ENCODE measurements around the gene PPP1R7.

The PPP1R7 gene

DNA sequence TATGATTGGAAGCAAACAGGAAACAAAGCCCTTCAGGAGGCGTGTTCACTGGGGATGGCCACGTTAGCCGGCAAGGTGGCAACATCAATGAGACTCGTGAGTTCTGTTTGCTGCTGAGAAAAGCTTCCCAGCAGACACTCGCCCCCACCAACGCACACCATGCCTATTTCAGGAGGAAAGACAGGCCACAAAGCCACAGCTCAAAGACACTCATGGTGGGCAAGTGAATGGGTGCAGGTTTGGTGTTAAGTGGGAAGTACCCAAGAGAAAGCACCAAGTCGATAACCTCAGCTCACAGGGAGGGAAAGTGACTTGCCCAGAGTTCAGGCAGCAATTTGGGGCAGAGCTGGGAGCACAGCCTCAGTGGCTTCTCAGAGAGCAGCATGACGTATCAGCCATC lies 37.7 kb upstream of the PPP1R7 start:
- DNase-seq, result peak; percentile 58
- no peaks in the 10 kb centered on the region for H3K9me3 Mint-ChIP-seq
- H3K4me3 Mint-ChIP-seq, result peak overlapping the region; percentile 80
- H3K36me3 Mint-ChIP-seq (ENCODE audit: low read depth), result peaks cover 90% of the 10 kb centered on the region
- H3K27me3 Mint-ChIP-seq, result no peaks in the 10 kb centered on the region
- peaks cover 58% of the 10 kb centered on the region for H3K4me1 Mint-ChIP-seq (ENCODE audit: low read depth)
- H3K27ac Mint-ChIP-seq, result peak overlapping the region; percentile 93

GRCh38 chr2:241114836-241115235 lies 35.4 kb upstream of the PPP1R7 start:
- Mint-ChIP-seq H3K27me3 (no peaks in the 10 kb centered on the region), H3K36me3 (ENCODE audit: low read depth) (peaks cover 90% of the 10 kb centered on the region), H3K4me3 (no peak overlapping the region), H3K4me1 (ENCODE audit: low read depth) (peaks cover 41% of the 10 kb centered on the region), H3K27ac (no peak overlapping the region), H3K9me3 (no peaks in the 10 kb centered on the region)
- DNase-seq, result no peak

DNA sequence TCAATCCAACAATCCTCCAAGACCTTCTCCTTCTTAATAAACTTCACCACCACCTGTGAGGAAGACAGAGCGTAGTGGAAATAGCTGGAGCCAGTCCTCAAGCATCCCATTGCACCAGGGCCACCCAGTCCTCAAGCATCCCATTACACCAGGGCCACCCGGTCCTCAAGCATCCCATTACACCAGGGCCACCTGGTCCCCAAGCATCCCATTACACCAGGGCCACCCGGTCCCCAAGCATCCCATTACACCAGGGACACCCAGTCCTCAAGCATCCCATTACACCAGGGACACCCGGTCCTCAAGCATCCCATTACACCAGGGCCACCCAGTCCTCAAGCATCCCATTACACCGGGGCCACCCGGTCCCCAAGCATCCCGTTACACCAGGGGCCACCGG lies 34.9 kb upstream of the PPP1R7 start:
- peaks cover 37% of the 10 kb centered on the region for H3K4me1 Mint-ChIP-seq (ENCODE audit: low read depth)
- H3K4me3 Mint-ChIP-seq, result no peak overlapping the region
- DNase-seq, result no peak
- no peaks in the 10 kb centered on the region for H3K27me3 Mint-ChIP-seq
- H3K27ac Mint-ChIP-seq, result no peak overlapping the region
- no peaks in the 10 kb centered on the region for H3K9me3 Mint-ChIP-seq
- H3K36me3 Mint-ChIP-seq (ENCODE audit: low read depth), result peaks cover 90% of the 10 kb centered on the region

DNA sequence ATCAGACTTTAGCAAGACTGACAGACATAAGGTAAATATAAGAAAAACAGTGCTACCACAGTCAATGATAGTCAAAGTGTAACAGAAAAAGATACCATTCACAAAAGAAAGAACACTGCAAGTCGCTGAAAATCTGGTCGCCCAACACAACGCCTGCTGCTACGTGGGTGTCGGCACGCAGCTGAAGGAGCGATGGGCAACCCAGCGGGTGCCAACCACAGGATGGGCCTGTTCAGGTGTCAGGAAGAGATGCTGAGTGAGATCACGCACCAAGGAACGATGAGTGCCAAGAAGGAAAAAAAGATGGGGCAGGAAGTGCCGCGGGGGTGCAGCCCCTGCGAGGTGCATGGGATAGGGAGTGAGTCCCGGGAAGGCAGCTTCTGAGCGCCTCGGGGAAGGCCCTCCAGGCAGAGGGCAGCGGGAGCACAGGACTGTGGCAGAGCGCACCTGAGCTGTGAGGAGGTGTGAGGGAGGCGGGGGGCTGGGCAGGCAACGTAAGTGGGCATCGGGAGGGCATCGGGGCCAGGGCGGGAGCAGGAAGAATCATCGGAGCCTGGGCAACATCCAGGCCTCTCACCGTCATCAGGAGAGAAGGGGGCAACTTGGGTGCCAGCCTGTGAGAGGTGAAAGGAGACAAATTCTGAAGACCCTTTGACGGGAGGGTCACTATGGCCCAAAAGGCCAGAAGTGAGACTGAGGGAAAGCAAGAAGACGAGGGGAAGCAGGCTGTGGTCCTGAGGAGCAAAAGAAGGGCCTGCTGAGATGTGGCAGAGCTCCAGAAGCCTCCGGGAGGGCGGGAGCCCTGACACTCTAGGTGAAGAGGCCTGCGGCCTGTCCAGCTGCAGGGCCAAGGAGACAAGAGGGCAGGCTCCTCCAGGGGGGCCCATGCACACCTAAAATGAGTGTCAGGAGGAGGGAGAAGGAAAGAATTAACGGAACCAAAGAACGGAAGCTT lies 33.4 kb upstream of the PPP1R7 start:
- peaks cover 36% of the 10 kb centered on the region for H3K4me1 Mint-ChIP-seq (ENCODE audit: low read depth)
- H3K4me3 Mint-ChIP-seq, result no peak overlapping the region
- H3K27me3 Mint-ChIP-seq, result no peaks in the 10 kb centered on the region
- DNase-seq, result no peak
- H3K9me3 Mint-ChIP-seq, result peaks cover 3% of the 10 kb centered on the region
- H3K36me3 Mint-ChIP-seq (ENCODE audit: low read depth), result peaks cover 90% of the 10 kb centered on the region
- peak overlapping the region; percentile 50 for H3K27ac Mint-ChIP-seq

DNA sequence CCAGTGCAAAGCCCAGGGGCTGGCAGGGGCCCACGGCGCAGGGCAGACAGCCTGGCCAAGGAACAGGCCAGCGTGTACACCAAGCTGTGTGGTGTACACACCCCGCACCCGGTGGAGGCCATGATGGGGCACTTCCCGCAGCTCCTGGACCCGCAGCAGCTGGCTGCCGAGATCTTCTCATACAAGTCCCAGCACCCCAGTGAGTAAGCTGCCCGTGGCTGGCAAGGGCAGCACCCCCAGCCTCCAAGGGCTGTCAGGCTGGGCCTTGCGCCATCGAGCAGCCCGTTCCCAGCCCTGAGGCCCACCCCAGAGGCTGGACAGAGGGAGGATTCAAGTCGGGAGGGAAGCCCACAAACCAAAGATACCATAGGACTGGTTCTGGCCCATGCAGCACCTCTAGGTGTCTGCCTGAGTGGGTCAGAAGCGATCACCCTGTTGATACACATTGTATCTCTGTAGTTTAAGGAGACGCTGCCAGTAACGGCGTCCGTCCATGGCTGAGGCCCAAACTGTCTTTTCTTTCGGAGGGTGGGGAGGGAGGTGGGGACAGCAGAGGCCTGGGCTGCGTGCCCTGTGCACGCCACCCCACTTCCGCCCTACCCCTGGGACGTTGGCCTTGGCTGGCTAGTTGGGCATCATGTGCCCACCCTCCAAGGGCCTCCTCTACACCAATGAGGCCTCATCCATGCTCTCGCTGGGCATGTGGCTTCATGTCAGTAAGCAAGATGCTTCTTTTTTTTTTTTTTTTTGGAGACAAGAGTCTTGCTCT lies 31.3 kb upstream of the PPP1R7 start:
- H3K9me3 Mint-ChIP-seq, result peaks cover 3% of the 10 kb centered on the region
- H3K36me3 Mint-ChIP-seq (ENCODE audit: low read depth), result peaks cover 91% of the 10 kb centered on the region
- no peak overlapping the region for H3K27ac Mint-ChIP-seq
- DNase-seq, result no peak
- no peak overlapping the region for H3K4me3 Mint-ChIP-seq
- H3K4me1 Mint-ChIP-seq (ENCODE audit: low read depth), result peaks cover 27% of the 10 kb centered on the region
- H3K27me3 Mint-ChIP-seq, result no peaks in the 10 kb centered on the region

GRCh38 chr2:241120440-241120839 lies 29.8 kb upstream of the PPP1R7 start:
- H3K27ac Mint-ChIP-seq, result no peak overlapping the region
- no peak overlapping the region for H3K4me3 Mint-ChIP-seq
- no peak for DNase-seq
- peaks cover 84% of the 10 kb centered on the region for H3K36me3 Mint-ChIP-seq (ENCODE audit: low read depth)
- no peaks in the 10 kb centered on the region for H3K27me3 Mint-ChIP-seq
- H3K9me3 Mint-ChIP-seq, result peaks cover 3% of the 10 kb centered on the region
- H3K4me1 Mint-ChIP-seq (ENCODE audit: low read depth), result peaks cover 29% of the 10 kb centered on the region

- H3K27ac Mint-ChIP-seq, result no peak overlapping the region
- no peak overlapping the region for H3K4me3 Mint-ChIP-seq
- H3K36me3 Mint-ChIP-seq (ENCODE audit: low read depth), result peaks cover 84% of the 10 kb centered on the region
- peaks cover 31% of the 10 kb centered on the region for H3K4me1 Mint-ChIP-seq (ENCODE audit: low read depth)
- no peak for DNase-seq
- H3K9me3 Mint-ChIP-seq, result peaks cover 3% of the 10 kb centered on the region
- no peaks in the 10 kb centered on the region for H3K27me3 Mint-ChIP-seq
Observed at GRCh38 chr2:241121008-241121407, 29.3 kb upstream of the PPP1R7 start.

DNA sequence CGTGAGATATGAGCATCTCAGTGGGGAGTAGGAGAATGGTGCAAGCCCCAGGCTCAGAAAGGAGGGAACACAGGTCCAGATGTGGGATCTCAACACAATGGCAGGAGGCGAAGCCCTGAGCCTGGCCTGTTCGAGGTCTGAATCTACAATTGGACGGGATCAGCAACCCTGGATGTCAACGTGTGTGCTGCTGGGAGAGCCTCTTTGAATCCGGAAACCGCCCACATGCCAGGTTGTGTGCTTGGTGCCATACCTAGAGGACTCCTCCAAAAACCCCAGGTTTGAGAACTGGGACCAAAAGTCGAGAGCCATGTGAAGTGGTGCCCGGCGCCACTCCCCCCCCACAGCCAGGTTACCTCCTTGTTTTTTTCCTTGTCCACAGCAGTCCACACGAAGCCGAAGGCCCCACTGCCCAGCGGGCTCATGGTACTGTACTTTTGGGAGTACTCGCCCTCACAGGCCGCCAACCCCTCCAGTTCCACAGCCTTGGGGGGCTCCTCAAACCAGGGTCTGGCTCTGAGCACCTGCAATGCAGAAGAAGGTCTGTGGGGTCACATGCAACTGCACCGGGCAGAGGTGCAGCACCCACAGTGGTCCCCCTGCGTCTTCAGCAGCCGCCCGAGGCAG lies 27.8 kb upstream of the PPP1R7 start:
- H3K36me3 Mint-ChIP-seq (ENCODE audit: low read depth), result peaks cover 84% of the 10 kb centered on the region
- H3K4me3 Mint-ChIP-seq, result no peak overlapping the region

DNA sequence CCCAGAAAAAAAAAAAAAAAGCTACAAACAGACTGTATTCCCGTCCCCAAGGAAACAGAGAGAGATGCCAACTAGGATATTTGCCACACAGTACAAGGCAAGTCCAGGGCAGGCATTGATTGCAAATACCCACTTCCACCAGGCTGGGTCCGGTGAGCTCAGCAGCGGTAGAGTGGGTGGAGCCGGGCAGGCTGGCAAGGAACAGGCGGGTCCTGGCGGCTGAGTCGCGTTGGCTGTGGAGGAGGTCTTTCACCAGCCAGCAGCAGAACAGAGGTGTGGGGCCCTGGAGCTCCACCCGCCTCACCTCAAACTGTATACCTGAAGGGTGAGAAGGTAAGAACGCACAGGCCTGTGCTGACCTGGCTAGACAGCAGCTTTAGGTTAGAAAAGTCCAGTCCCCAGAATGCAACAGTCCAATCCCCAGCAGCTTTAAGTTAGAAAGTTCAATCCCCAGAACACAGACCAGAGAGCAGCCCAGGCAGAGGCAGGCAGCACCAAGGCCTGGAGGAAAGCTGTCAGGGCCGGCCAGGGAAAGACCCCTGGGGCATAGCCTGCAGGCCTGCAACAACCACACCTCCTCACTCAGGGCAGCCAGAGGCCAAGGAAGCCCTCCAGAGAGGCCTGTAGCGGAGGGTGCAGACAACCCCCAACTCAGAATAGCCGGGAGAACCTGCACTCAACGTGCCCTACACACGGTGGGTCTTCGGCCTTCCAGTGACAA lies 26.3 kb upstream of the PPP1R7 start:
- no peak for DNase-seq
- Mint-ChIP-seq H3K4me3 (peak overlapping the region; percentile 12), H3K9me3 (peaks cover 3% of the 10 kb centered on the region), H3K27ac (peak overlapping the region; percentile 68), H3K27me3 (no peaks in the 10 kb centered on the region), H3K36me3 (ENCODE audit: low read depth) (peaks cover 83% of the 10 kb centered on the region), H3K4me1 (ENCODE audit: low read depth) (peaks cover 51% of the 10 kb centered on the region)

More for the DNA sequence above, 27.8 kb upstream of the PPP1R7 start:
- Mint-ChIP-seq H3K27ac (peak overlapping the region; percentile 33), H3K27me3 (no peaks in the 10 kb centered on the region), H3K4me1 (ENCODE audit: low read depth) (peaks cover 41% of the 10 kb centered on the region), H3K9me3 (peaks cover 3% of the 10 kb centered on the region)
- no peak for DNase-seq

DNA sequence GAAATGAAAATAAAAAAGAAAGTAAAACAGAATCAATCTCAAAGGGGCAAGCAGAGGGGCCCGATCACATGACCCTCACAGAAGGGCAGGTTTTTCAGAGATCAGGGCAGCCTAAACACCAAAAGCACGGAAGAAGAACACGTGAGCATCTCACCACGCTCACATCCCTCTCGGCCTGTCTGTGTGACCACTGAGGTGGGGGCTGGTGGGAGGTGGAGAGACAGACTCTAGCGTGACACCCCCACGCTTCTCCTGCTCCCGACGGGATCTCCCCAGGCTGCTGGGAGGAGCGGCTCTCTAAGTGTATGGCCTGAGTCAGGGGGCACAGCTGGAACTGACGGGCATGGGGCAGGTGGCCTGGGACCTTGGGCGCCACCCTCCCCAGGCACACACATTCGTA lies 24.6 kb upstream of the PPP1R7 start:
- DNase-seq, result no peak
- peaks cover 57% of the 10 kb centered on the region for H3K4me1 Mint-ChIP-seq (ENCODE audit: low read depth)
- no peaks in the 10 kb centered on the region for H3K27me3 Mint-ChIP-seq
- peaks cover 3% of the 10 kb centered on the region for H3K9me3 Mint-ChIP-seq
- no peak overlapping the region for H3K4me3 Mint-ChIP-seq
- peak overlapping the region; percentile 50 for H3K27ac Mint-ChIP-seq
- H3K36me3 Mint-ChIP-seq (ENCODE audit: low read depth), result peaks cover 87% of the 10 kb centered on the region

DNA sequence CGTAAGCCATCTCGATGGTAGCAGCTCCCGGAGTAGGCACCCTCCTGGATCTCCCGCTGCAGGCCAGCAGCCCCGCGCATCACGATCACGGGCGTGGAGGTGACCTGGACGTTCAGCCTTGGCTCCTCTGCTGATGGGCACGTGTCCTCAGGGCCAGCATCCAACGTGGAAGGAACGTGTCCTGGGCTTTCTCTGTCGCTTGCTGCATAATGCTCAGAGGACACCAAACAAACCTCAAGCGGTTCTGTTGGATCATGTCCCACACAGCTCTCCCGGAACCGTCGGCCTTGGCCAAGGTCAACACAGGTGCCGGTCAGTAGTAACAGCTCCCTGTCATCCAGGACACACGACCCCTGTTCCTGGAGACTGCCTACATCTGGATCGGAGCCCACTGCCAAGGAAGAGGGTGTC lies 24.1 kb upstream of the PPP1R7 start:
- no peak for DNase-seq
- Mint-ChIP-seq H3K27ac (peak overlapping the region; percentile 50), H3K4me1 (ENCODE audit: low read depth) (peaks cover 52% of the 10 kb centered on the region), H3K9me3 (no peaks in the 10 kb centered on the region), H3K36me3 (ENCODE audit: low read depth) (peaks cover 84% of the 10 kb centered on the region), H3K27me3 (no peaks in the 10 kb centered on the region), H3K4me3 (no peak overlapping the region)

DNA sequence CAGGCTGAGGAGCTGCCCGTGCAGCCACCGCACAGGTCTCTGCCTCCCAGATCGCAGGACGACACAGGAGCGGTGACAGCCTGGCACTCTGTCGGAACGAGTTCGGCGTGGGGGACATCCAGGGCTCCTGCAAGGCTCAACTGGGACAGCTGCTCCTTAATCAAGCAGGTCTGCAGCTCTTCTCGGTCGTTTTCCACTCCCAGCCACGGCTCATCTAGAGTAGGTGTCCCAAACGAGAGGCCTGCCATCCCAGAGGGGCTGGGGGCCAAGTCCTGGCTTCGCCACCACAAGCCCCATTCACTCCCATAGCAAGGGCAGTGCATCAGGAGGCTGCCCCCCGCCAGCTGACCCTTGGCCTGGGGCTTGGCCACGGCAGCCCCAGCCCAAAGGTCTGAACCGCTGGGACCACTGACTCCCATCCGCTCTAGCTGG lies 23.5 kb upstream of the PPP1R7 start:
- Mint-ChIP-seq H3K27ac (peak overlapping the region; percentile 95), H3K27me3 (no peaks in the 10 kb centered on the region), H3K4me1 (ENCODE audit: low read depth) (peaks cover 47% of the 10 kb centered on the region), H3K36me3 (ENCODE audit: low read depth) (peaks cover 81% of the 10 kb centered on the region), H3K4me3 (no peak overlapping the region), H3K9me3 (no peaks in the 10 kb centered on the region)
- DNase-seq, result no peak

DNA sequence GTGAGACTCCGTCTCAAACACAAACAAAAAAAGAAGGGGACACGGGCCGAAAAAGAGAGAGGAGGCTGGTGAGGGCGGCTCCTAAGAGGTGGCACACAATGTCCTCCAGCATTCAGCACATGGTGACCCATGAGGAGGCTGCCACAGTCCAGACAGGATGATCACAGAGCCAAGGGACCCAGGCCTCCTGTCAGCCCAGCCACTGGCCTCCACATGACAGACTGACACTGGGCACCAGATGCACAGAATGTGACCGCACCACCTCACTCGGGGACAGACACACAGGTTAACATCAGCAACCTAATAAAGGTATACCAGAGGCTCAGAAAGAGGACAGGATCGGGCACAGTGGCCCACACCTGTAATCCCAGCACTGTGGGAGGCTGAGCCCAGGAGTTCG lies 22.0 kb upstream of the PPP1R7 start:
- peaks cover 45% of the 10 kb centered on the region for H3K4me1 Mint-ChIP-seq (ENCODE audit: low read depth)
- peak overlapping the region; percentile 56 for H3K4me3 Mint-ChIP-seq
- DNase-seq, result no peak
- no peaks in the 10 kb centered on the region for H3K9me3 Mint-ChIP-seq
- H3K27ac Mint-ChIP-seq, result peak overlapping the region; percentile 95
- no peaks in the 10 kb centered on the region for H3K27me3 Mint-ChIP-seq
- H3K36me3 Mint-ChIP-seq (ENCODE audit: low read depth), result peaks cover 81% of the 10 kb centered on the region
